Measurements from ENCODE around the gene TLE3. TPM values are rescaled to one million over a fixed set of nuclear protein-coding genes. Genes with fewer than 3 reads are reported as not detected.

TLE3 gene
- total RNA-seq (ENCODE audit: unreplicated experiment), result 89.2 TPM
- long read RNA-seq, partial matches to known transcripts, result 0 of 7 reads
- long read RNA-seq, other reads (novel, unspliced or antisense), result 6 of 7 reads

GRCh38 chr15:70097321-70098152 is at the start of gene TLE3:
Gene TLE3 (minus strand): TSS chr15:70097917. CDS start chr15:70096798, 1,119 bp downstream.
- Mint-ChIP-seq H3K4me3 (ENCODE audit: unreplicated experiment) (peak within 1 kb of the TSS; percentile 99), H3K4me1 (ENCODE audit: low read depth, unreplicated experiment) (peaks cover 24% of the 10 kb centered on the region), H3K9me3 (ENCODE audit: unreplicated experiment) (peaks cover 18% of the 10 kb centered on the region), H3K36me3 (ENCODE audit: unreplicated experiment) (no peaks in the 10 kb centered on the region), H3K27me3 (ENCODE audit: unreplicated experiment) (peaks cover 20% of the 10 kb centered on the region), H3K27ac (ENCODE audit: unreplicated experiment) (peak within 1 kb of the TSS; percentile 98)
- peak; percentile 98 for DNase-seq
- TF ChIP-seq CTCF (IDR thresholded peaks at IDR 0.05; ENCODE audit: partially characterized antibody, unreplicated experiment), result peak; percentile 55

DNA sequence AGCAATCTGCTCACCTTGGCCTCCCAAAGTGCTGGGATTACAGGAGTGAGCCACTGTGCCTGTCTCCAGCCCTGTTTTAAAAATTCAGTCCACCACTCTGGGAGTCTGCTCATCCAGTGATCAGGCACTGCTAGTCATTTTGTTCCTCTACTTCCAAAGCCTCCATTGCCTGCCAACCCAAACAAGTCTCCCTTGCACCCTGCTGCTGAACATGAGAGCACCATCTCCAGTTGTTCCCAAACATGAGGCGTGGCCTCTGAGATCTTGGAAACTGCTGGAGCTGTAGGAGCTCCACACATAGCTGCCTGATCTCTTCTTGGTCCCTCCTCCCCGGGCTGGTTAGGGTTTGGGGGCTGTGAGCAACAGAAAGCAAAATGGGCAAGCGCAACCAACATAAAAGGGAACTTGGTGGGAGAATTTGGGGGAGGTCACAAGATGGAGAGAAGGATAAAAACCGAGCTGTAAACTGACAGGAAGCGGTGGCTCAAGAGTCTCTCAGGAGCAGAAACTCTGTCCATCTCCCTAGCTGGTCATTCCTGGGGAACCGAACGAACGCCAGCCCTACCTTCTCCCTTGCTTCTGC is 49.6 kb upstream of the TLE3 start:
- Mint-ChIP-seq H3K27ac (ENCODE audit: unreplicated experiment) (no peak overlapping the region), H3K27me3 (ENCODE audit: unreplicated experiment) (peaks cover 2% of the 10 kb centered on the region), H3K4me3 (ENCODE audit: unreplicated experiment) (no peak overlapping the region), H3K9me3 (ENCODE audit: unreplicated experiment) (no peaks in the 10 kb centered on the region), H3K36me3 (ENCODE audit: unreplicated experiment) (no peaks in the 10 kb centered on the region), H3K4me1 (ENCODE audit: low read depth, unreplicated experiment) (peaks cover 5% of the 10 kb centered on the region)
- no peak for TF ChIP-seq CTCF (IDR thresholded peaks at IDR 0.05; ENCODE audit: partially characterized antibody, unreplicated experiment)
- DNase-seq, result no peak

GRCh38 chr15:70146771-70147170 is 49.1 kb upstream of the TLE3 start:
- Mint-ChIP-seq H3K27ac (ENCODE audit: unreplicated experiment) (no peak overlapping the region), H3K9me3 (ENCODE audit: unreplicated experiment) (no peaks in the 10 kb centered on the region), H3K27me3 (ENCODE audit: unreplicated experiment) (no peaks in the 10 kb centered on the region), H3K36me3 (ENCODE audit: unreplicated experiment) (no peaks in the 10 kb centered on the region), H3K4me1 (ENCODE audit: low read depth, unreplicated experiment) (peaks cover 5% of the 10 kb centered on the region), H3K4me3 (ENCODE audit: unreplicated experiment) (no peak overlapping the region)
- no peak for DNase-seq
- no peak for TF ChIP-seq CTCF (IDR thresholded peaks at IDR 0.05; ENCODE audit: partially characterized antibody, unreplicated experiment)

GRCh38 chr15:70146162-70146561 is 48.4 kb upstream of the TLE3 start:
- peaks cover 2% of the 10 kb centered on the region for H3K4me1 Mint-ChIP-seq (ENCODE audit: low read depth, unreplicated experiment)
- TF ChIP-seq CTCF (IDR thresholded peaks at IDR 0.05; ENCODE audit: partially characterized antibody, unreplicated experiment), result no peak

GRCh38 chr15:70145261-70145660 is 47.5 kb upstream of the TLE3 start:
- no peak for DNase-seq
- TF ChIP-seq CTCF (IDR thresholded peaks at IDR 0.05; ENCODE audit: partially characterized antibody, unreplicated experiment), result no peak
- peaks cover 2% of the 10 kb centered on the region for H3K4me1 Mint-ChIP-seq (ENCODE audit: low read depth, unreplicated experiment)
- H3K27ac Mint-ChIP-seq (ENCODE audit: unreplicated experiment), result no peak overlapping the region
- H3K36me3 Mint-ChIP-seq (ENCODE audit: unreplicated experiment), result no peaks in the 10 kb centered on the region
- H3K4me3 Mint-ChIP-seq (ENCODE audit: unreplicated experiment), result no peak overlapping the region
- H3K27me3 Mint-ChIP-seq (ENCODE audit: unreplicated experiment), result no peaks in the 10 kb centered on the region
- H3K9me3 Mint-ChIP-seq (ENCODE audit: unreplicated experiment), result no peaks in the 10 kb centered on the region

More at GRCh38 chr15:70146162-70146561, 48.4 kb upstream of the TLE3 start:
- Mint-ChIP-seq H3K9me3 (ENCODE audit: unreplicated experiment) (no peaks in the 10 kb centered on the region), H3K4me3 (ENCODE audit: unreplicated experiment) (no peak overlapping the region), H3K27ac (ENCODE audit: unreplicated experiment) (no peak overlapping the region), H3K36me3 (ENCODE audit: unreplicated experiment) (no peaks in the 10 kb centered on the region), H3K27me3 (ENCODE audit: unreplicated experiment) (no peaks in the 10 kb centered on the region)
- no peak for DNase-seq
